Mucosa of stomach (tissue), 1 donor: Measurements from ENCODE around the gene HOXC9.

Experiments
- H3K27me3 ChIP-seq: one replicate; pipeline ENCODE4 v1.7.0; 2013; ENCODE audit warnings: mild to moderate bottlenecking, low read length; ENCODE audit not compliant: control insufficient read depth, insufficient read depth
- H3K36me3 ChIP-seq: one replicate; pipeline ENCODE4 v1.7.0; 2013; ENCODE audit warnings: low read length; ENCODE audit not compliant: control insufficient read depth, insufficient read depth
- H3K4me1 ChIP-seq: one replicate; pipeline ENCODE4 v1.7.0; 2013; ENCODE audit warnings: mild to moderate bottlenecking, low read length; ENCODE audit not compliant: control insufficient read depth, insufficient read depth
- H3K4me3 ChIP-seq: one replicate; pipeline ENCODE4 v1.7.0; 2013; ENCODE audit warnings: low read length
- H3K9ac ChIP-seq: one replicate; pipeline ENCODE4 v1.7.0; 2013; ENCODE audit warnings: mild to moderate bottlenecking, low read length, moderate library complexity
- H3K9me3 ChIP-seq: one replicate; pipeline ENCODE4 v1.7.0; 2013; ENCODE audit warnings: mild to moderate bottlenecking, low read length, moderate library complexity; ENCODE audit not compliant: control insufficient read depth
- donor health status: Pancreatic carcinoma.

The HOXC9 gene

GRCh38 chr12:53989227-53990113 is 10.5 kb upstream of the HOXC9 start:
- H3K4me1 ChIP-seq, result peaks cover 21% of the 10 kb centered on the region

GRCh38 chr12:53990311-53991076 is 9.5 kb upstream of the HOXC9 start:
- Histone ChIP-seq H3K9ac (no peak overlapping the region), H3K36me3 (no peaks in the 10 kb centered on the region), H3K4me3 (no peak overlapping the region), H3K4me1 (peaks cover 23% of the 10 kb centered on the region), H3K27me3 (peaks cover 100% of the 10 kb centered on the region), H3K9me3 (no peaks in the 10 kb centered on the region)

More at GRCh38 chr12:53989227-53990113, 10.5 kb upstream of the HOXC9 start:
- peaks cover 98% of the 10 kb centered on the region for H3K27me3 ChIP-seq
- no peaks in the 10 kb centered on the region for H3K9me3 ChIP-seq
- no peaks in the 10 kb centered on the region for H3K36me3 ChIP-seq
- H3K9ac ChIP-seq, result no peak overlapping the region
- no peak overlapping the region for H3K4me3 ChIP-seq

GRCh38 chr12:53991077-53991460 is 8.9 kb upstream of the HOXC9 start:
- Histone ChIP-seq H3K9me3 (no peaks in the 10 kb centered on the region), H3K9ac (no peak overlapping the region), H3K36me3 (no peaks in the 10 kb centered on the region), H3K27me3 (peaks cover 100% of the 10 kb centered on the region), H3K4me1 (peaks cover 23% of the 10 kb centered on the region), H3K4me3 (no peak overlapping the region)

- H3K27me3 ChIP-seq, result peaks cover 100% of the 10 kb centered on the region
- H3K9ac ChIP-seq, result no peak overlapping the region
- no peaks in the 10 kb centered on the region for H3K9me3 ChIP-seq
- no peak overlapping the region for H3K4me3 ChIP-seq
- peaks cover 24% of the 10 kb centered on the region for H3K4me1 ChIP-seq
- H3K36me3 ChIP-seq, result no peaks in the 10 kb centered on the region
These were observed 7.5 kb upstream of the HOXC9 start for GRCh38 chr12:53992377-53992889.

DNA sequence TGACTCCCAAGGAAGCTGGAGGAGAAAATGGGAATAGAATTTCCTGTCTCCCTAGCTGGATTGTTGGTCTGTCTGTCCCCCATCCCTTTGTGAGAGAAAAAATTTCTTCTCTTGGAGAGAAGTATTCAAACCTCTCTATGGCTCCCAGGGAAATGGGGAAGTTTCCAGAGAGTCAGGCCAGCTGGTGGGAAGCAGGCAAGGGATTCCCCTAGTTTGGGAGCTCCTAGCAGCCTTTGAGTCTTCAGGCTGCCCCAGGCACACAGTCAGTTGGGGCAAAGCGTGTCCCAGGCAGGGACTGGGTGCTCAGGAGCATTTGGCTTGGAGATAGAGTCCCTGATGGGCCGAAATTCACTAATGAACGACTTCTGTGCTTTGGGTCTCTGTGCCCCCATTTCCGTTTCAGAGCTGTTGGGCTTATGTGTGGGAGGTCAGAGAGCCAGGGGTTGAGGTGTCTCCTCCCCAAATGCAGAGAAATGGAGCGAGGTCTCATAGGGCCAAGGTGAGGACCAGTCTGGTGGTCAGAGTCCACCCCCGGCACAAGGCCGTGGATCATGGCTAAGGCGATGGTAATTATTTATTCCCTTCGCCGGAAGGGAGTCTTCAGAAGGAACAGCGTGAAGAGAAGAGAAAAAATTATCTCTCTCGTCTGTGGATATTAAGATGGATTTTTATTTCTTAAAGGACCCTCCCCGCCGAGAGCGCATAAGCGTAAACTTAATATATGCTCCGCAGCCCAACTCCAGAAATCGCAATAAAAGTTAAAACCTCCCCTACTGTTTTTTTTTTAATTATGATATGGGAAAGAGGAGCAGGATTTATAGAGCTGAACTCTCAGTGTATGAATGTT is 6.6 kb upstream of the HOXC9 start:
- peaks cover 100% of the 10 kb centered on the region for H3K27me3 ChIP-seq
- H3K4me3 ChIP-seq, result no peak overlapping the region
- no peaks in the 10 kb centered on the region for H3K9me3 ChIP-seq
- H3K36me3 ChIP-seq, result no peaks in the 10 kb centered on the region
- H3K4me1 ChIP-seq, result peaks cover 24% of the 10 kb centered on the region
- H3K9ac ChIP-seq, result no peak overlapping the region

DNA sequence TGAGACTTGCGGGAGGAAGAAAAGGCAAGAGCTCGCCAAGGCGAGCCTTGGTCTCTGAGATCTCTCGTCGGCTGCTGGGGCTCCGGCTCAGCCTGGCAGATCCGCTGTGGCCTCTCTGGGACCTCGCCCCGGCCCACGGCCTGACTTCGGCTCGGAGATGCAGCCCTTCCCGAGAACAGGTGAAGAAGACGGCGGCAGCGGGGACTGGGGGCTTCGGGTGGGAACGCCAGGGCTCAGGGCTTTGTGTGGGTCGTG is 6.0 kb upstream of the HOXC9 start:
- no peak overlapping the region for H3K4me3 ChIP-seq
- peaks cover 24% of the 10 kb centered on the region for H3K4me1 ChIP-seq
- H3K36me3 ChIP-seq, result no peaks in the 10 kb centered on the region
- H3K27me3 ChIP-seq, result peaks cover 100% of the 10 kb centered on the region
- no peaks in the 10 kb centered on the region for H3K9me3 ChIP-seq
- no peak overlapping the region for H3K9ac ChIP-seq

DNA sequence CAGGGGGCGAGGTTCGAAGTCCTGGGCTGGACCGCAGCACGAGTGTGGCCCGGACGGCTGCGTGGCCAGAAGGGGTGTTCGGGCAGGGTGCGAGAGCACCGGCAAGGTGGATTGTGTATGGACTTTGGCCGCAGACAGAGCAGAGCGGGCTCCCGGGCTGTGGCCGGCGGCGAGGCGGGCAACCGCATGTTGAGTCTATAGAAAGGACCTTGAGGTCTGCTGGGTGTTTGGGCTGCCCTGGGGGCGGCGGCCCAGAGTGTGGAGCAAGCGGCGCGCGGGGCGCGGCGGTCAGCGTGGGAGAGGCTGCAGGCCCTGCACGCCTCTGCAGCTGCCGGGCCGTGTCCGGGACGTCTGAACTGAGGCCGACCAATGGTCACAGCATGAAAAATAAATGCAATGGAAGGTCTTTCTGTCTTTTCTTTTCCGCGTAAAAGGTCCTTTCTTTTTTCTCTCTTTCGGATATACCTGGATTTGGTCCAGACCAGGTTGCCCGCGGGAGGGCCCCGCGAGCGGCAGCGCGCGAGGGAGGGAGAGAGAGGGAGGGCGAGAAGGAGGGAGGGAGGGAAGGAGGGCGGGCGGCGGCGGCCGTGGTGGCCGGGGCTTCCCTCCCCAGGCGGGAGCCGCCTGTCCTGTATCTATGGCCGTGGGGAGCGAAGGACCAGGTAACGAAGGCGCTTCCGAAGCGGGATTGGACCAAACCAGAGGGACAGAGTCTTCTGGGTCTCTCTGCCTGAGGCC is 5.5 kb upstream of the HOXC9 start:
- Histone ChIP-seq H3K27me3 (peaks cover 98% of the 10 kb centered on the region), H3K4me3 (no peak overlapping the region), H3K9ac (no peak overlapping the region), H3K4me1 (peaks cover 25% of the 10 kb centered on the region), H3K36me3 (no peaks in the 10 kb centered on the region), H3K9me3 (no peaks in the 10 kb centered on the region)

DNA sequence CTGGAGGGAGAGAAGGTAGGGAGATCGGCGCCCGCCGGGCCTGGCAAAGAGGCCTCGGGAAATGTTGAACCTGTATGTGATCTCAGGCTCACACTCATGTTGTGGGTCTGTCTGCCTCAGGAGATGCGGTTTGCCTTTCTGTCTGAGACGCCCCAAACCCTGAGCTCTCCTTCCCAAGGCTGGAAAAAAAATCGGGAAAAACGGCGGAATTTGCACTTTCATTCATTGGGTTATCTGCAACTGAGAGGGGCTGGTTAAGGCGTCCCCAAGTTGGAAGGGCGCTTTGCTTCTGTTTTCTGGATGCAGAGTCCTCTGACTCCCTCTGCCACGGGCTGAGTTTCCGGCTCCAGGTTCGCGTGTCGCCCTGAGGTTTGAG is 5.0 kb upstream of the HOXC9 start:
- H3K4me1 ChIP-seq, result peaks cover 30% of the 10 kb centered on the region
- peaks cover 98% of the 10 kb centered on the region for H3K27me3 ChIP-seq
- H3K9ac ChIP-seq, result no peak overlapping the region
- no peak overlapping the region for H3K4me3 ChIP-seq
- H3K36me3 ChIP-seq, result no peaks in the 10 kb centered on the region
- no peaks in the 10 kb centered on the region for H3K9me3 ChIP-seq

GRCh38 chr12:53995378-53996239 is 4.4 kb upstream of the HOXC9 start:
- H3K4me1 ChIP-seq, result peaks cover 36% of the 10 kb centered on the region

DNA sequence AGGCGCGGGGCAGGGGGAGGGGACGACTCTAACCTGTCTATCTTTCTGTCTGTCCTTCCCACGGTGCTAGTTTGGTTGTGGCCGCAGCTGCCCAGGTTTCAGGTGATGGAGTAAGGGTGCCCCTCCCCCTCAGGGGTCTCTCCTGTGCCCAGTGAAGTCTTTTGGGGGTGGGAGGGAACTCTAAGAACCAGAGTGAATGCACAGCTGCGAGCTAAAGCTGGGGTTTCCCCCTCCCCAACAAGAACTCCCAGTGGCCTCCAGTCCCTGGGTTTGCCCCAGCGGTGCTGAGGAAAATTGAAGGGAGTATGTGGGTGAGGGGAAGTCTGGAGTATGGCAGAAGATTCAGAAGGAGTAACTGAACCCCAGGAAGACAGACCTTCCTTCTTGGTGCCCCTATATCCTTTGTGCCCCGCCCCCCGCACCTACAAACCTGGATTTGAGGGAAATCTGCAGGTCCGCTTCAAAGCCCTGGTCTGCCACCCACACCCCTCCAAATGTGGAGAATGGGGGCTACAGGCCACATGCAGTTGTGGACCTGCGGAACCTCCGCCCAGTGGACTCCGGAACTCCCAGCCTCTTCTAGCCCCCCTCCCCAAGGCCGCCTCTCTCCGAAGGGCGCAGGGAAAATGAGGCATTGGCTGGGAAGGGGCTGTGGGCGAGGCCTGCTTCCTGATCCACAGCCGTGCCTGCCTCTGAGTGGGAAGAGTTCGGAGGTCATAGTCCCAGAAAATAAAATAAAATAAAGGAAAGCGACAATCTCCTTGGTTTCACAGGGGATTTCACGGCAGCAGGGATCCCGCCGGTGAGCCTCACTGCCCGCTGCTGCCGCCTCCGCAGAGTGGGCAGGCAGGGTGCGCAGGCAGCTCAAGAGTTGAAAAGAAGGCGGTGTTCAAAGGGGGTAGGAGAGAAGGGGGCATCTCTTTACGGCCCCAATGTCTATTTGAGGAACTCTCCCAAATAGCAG is 3.4 kb upstream of the HOXC9 start:
- H3K4me3 ChIP-seq, result no peak overlapping the region
- no peaks in the 10 kb centered on the region for H3K36me3 ChIP-seq
- H3K9me3 ChIP-seq, result no peaks in the 10 kb centered on the region
- peaks cover 98% of the 10 kb centered on the region for H3K27me3 ChIP-seq
- peaks cover 36% of the 10 kb centered on the region for H3K4me1 ChIP-seq
- H3K9ac ChIP-seq, result no peak overlapping the region

More at GRCh38 chr12:53995378-53996239, 4.4 kb upstream of the HOXC9 start:
- no peaks in the 10 kb centered on the region for H3K9me3 ChIP-seq
- H3K9ac ChIP-seq, result peak overlapping the region; percentile 62
- peak overlapping the region; percentile 71 for H3K4me3 ChIP-seq
- H3K36me3 ChIP-seq, result no peaks in the 10 kb centered on the region
- peaks cover 98% of the 10 kb centered on the region for H3K27me3 ChIP-seq
